GM23338 (cell line): ENCODE measurements around the gene AFF1.

Experiments used
- CREB1 ChIP-seq: fragments of 250-450 bp; sonication (Bioruptor Pico); IDR thresholded peaks from 2 replicates; pipeline ENCODE4 v1.5.0; 2020; ENCODE audit warnings: low read depth, mild to moderate bottlenecking, moderate library complexity
- CTCF ChIP-seq, 2 experiments: fragments of 200-600 bp in 1 of 2; sonication (generic) in 1 of 2; conservative IDR thresholded peaks; 2 replicates each; pipeline versions ENCODE4 v1.5.1 to v1.6.1; 2016 to 2017; ENCODE audit warnings: antibody characterized with exemption in 2 of 2, low read depth in 2 of 2, mild to moderate bottlenecking in 2 of 2, moderate library complexity in 1 of 2
- EZH2 ChIP-seq: fragments of 200-600 bp; sonication (generic); IDR thresholded peaks from one replicate; pipeline ENCODE4 v1.8.0; 2017; ENCODE audit warnings: antibody characterized with exemption, mild to moderate bottlenecking, low read depth; ENCODE audit not compliant: unreplicated experiment
- EZH2phosphoT487 ChIP-seq: fragments of 200-600 bp; sonication (generic); IDR thresholded peaks from one replicate; pipeline ENCODE4 v1.8.1; 2018; ENCODE audit warnings: antibody characterized with exemption; ENCODE audit not compliant: unreplicated experiment
- JUNB ChIP-seq: IDR thresholded peaks from one replicate; pipeline ENCODE4 v1.6.1; 2016; ENCODE audit warnings: antibody characterized with exemption; ENCODE audit not compliant: unreplicated experiment
- NANOG ChIP-seq: IDR thresholded peaks from 2 replicates; pipeline ENCODE4 v1.6.1; 2016; ENCODE audit warnings: antibody characterized with exemption, borderline replicate concordance
- POLR2AphosphoS5 ChIP-seq: IDR thresholded peaks from 2 replicates; pipeline ENCODE4 v1.6.1; 2016; ENCODE audit warnings: antibody characterized with exemption, low read depth
- REST ChIP-seq: IDR thresholded peaks from one replicate; pipeline ENCODE4 v1.6.1; 2018; ENCODE audit warnings: antibody characterized with exemption; ENCODE audit not compliant: unreplicated experiment
- STAT1 ChIP-seq: IDR thresholded peaks from one replicate; pipeline ENCODE4 v1.6.1; 2016; ENCODE audit warnings: antibody characterized with exemption; ENCODE audit not compliant: unreplicated experiment
- ZNF331 ChIP-seq: fragments of 250-450 bp; sonication (Bioruptor Pico); IDR thresholded peaks from 2 replicates; pipeline ENCODE4 v1.5.0; 2020; ENCODE audit warnings: low read depth, mild to moderate bottlenecking, moderate library complexity
- ZNF462 ChIP-seq: fragments of 250-450 bp; sonication (Bioruptor Pico); IDR thresholded peaks from 2 replicates; pipeline ENCODE4 v1.5.0; 2020; ENCODE audit warnings: mild to moderate bottlenecking, moderate library complexity

GRCh38 chr4:87120010-87120409 lies 185.2 kb downstream of the AFF1 start:
- TF ChIP-seq CTCF (conservative IDR thresholded peaks at IDR 0.05; ENCODE audit: low read depth in 2 of 2), result no peak
- no peak for TF ChIP-seq ZNF331
- TF ChIP-seq POLR2AphosphoS5, result no peak
- TF ChIP-seq EZH2, result no peak
- no peak for TF ChIP-seq CREB1 (CRISPR knock-in tag)
- TF ChIP-seq EZH2phosphoT487, result no peak
- TF ChIP-seq ZNF462 (CRISPR knock-in tag), result no peak
- no peak for TF ChIP-seq STAT1
- no peak for TF ChIP-seq REST
- no peak for TF ChIP-seq NANOG
- TF ChIP-seq JUNB, result no peak
